Measurements from ENCODE around the gene ACTN1.

GRCh38 chr14:68893566-68893965, 85.5 kb downstream of the ACTN1 start:
- TF ChIP-seq, protein P1, sequence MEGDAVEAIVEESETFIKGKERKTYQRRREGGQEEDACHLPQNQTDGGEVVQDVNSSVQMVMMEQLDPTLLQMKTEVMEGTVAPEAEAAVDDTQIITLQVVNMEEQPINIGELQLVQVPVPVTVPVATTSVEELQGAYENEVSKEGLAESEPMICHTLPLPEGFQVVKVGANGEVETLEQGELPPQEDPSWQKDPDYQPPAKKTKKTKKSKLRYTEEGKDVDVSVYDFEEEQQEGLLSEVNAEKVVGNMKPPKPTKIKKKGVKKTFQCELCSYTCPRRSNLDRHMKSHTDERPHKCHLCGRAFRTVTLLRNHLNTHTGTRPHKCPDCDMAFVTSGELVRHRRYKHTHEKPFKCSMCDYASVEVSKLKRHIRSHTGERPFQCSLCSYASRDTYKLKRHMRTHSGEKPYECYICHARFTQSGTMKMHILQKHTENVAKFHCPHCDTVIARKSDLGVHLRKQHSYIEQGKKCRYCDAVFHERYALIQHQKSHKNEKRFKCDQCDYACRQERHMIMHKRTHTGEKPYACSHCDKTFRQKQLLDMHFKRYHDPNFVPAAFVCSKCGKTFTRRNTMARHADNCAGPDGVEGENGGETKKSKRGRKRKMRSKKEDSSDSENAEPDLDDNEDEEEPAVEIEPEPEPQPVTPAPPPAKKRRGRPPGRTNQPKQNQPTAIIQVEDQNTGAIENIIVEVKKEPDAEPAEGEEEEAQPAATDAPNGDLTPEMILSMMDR (IDR thresholded peaks at IDR 0.05), result no peak
- TF ChIP-seq POLR2A (IDR thresholded peaks at IDR 0.05), result no peak

Data from esophagus squamous epithelium (tissue), 4 donors.